ENCODE data around the gene NKAIN2.

Gene NKAIN2

GRCh38 chr6:124857746-124858145 is 1054.1 kb downstream of the NKAIN2 start:
- intact Hi-C loops (cut with DNase I; ENCODE audit: low total_unique reads) = no loop called here
- H3K9me3 ChIP-seq = no peaks in the 10 kb centered on the region
- no peaks in the 10 kb centered on the region for H3K36me3 ChIP-seq
- H3K27me3 ChIP-seq = no peaks in the 10 kb centered on the region
- no peak for TF ChIP-seq CTCF (IDR thresholded peaks at IDR 0.05)
- no peak overlapping the region for H3K27ac ChIP-seq
- H3K4me3 ChIP-seq = no peak overlapping the region
- no peaks in the 10 kb centered on the region for H3K4me1 ChIP-seq
- no peak for DNase-seq

- no peak for TF ChIP-seq CTCF (IDR thresholded peaks at IDR 0.05)
- intact Hi-C loops (cut with DNase I; ENCODE audit: low total_unique reads) = no loop called here
- Histone ChIP-seq H3K9me3 (no peaks in the 10 kb centered on the region), H3K4me1 (no peaks in the 10 kb centered on the region), H3K36me3 (no peaks in the 10 kb centered on the region), H3K27me3 (no peaks in the 10 kb centered on the region), H3K4me3 (no peak overlapping the region), H3K27ac (no peak overlapping the region)
- DNase-seq = no peak
Measured at GRCh38 chr6:124858564-124858963, 1054.9 kb downstream of the NKAIN2 start.

GRCh38 chr6:124859366-124859765 is 1055.7 kb downstream of the NKAIN2 start:
- TF ChIP-seq CTCF (IDR thresholded peaks at IDR 0.05) = no peak
- H3K27me3 ChIP-seq = no peaks in the 10 kb centered on the region
- no peaks in the 10 kb centered on the region for H3K9me3 ChIP-seq
- H3K4me1 ChIP-seq = no peaks in the 10 kb centered on the region
- intact Hi-C loops (cut with DNase I; ENCODE audit: low total_unique reads) = no loop called here
- H3K4me3 ChIP-seq = no peak overlapping the region
- no peak overlapping the region for H3K27ac ChIP-seq
- H3K36me3 ChIP-seq = no peaks in the 10 kb centered on the region
- DNase-seq = no peak

- Histone ChIP-seq H3K27me3 (no peaks in the 10 kb centered on the region), H3K36me3 (no peaks in the 10 kb centered on the region), H3K9me3 (no peaks in the 10 kb centered on the region), H3K27ac (no peak overlapping the region), H3K4me1 (peaks cover 0 to 3% (median 0%) of the 10 kb centered on the region in 4 donors), H3K4me3 (no peak overlapping the region)
- no peak for TF ChIP-seq CTCF (IDR thresholded peaks at IDR 0.05)
- intact Hi-C loops (cut with DNase I; ENCODE audit: low total_unique reads) = loop anchor here (5.0 kb wide), 1 partner anchor 261 kb away; no protein-coding TSS in a partner anchor
- no peak for DNase-seq
Measured at GRCh38 chr6:124866040-124866439, 1062.4 kb downstream of the NKAIN2 start.

GRCh38 chr6:124867121-124867520 is 1063.5 kb downstream of the NKAIN2 start:
- Histone ChIP-seq H3K27me3 (no peaks in the 10 kb centered on the region), H3K36me3 (no peaks in the 10 kb centered on the region), H3K27ac (no peak overlapping the region), H3K4me3 (no peak overlapping the region), H3K4me1 (peaks cover 0 to 7% (median 0%) of the 10 kb centered on the region in 4 donors), H3K9me3 (no peaks in the 10 kb centered on the region)
- DNase-seq = no peak
- intact Hi-C loops (cut with DNase I; ENCODE audit: low total_unique reads) = loop anchor here (5.0 kb wide), 1 partner anchor 260 kb away; no protein-coding TSS in a partner anchor
- TF ChIP-seq CTCF (IDR thresholded peaks at IDR 0.05) = no peak

- no peaks in the 10 kb centered on the region for H3K27me3 ChIP-seq
- intact Hi-C loops (cut with DNase I; ENCODE audit: low total_unique reads) = loop anchor here (5.0 kb wide), 1 partner anchor 259 kb away; no protein-coding TSS in a partner anchor
- no peak for DNase-seq
- no peak overlapping the region for H3K4me3 ChIP-seq
- H3K27ac ChIP-seq = no peak overlapping the region
- no peaks in the 10 kb centered on the region for H3K36me3 ChIP-seq
- TF ChIP-seq CTCF (IDR thresholded peaks at IDR 0.05) = no peak
- peaks cover 0 to 7% (median 0%) of the 10 kb centered on the region in 4 donors for H3K4me1 ChIP-seq
- H3K9me3 ChIP-seq = no peaks in the 10 kb centered on the region
Measured at GRCh38 chr6:124868481-124868880, 1064.8 kb downstream of the NKAIN2 start.

Measured in tibial artery (tissue), 4 donors.